SK-N-SH (cell line): ENCODE data around the gene LCORL. TPM values are rescaled to one million over a fixed set of nuclear protein-coding genes. Genes with fewer than 3 reads are reported as not detected.

Source experiments
- CTCF ChIA-PET: fragments of 300-600, 350-600 bp; formaldehyde crosslinking; extraction: SDS; loops from one replicate; lab custom pipeline; 2021; lab: Yijun Ruan, JAX
- POLR2A ChIA-PET: fragments of 350-600 bp; sonication (Branson Sonifier 250); formaldehyde crosslinking; extraction: SDS; loops from one replicate; lab custom pipeline; 2020; ENCODE audit warnings: antibody characterized with exemption, inconsistent platforms; lab: Yijun Ruan, JAX
- DNase-seq: peaks from one replicate; pipeline ENCODE4 v3.0.0; 2012
- H2AFZ ChIP-seq: fragments of 200-600 bp; sonication (generic); 2 replicates; pipeline ENCODE4 v1.8.1; 2016; ENCODE audit warnings: antibody characterized with exemption, mild to moderate bottlenecking, low read depth
- H3F3A ChIP-seq: fragments of 200-600 bp; sonication (generic); replicated peaks from 2 replicates; pipeline ENCODE3; 2016; ENCODE audit warnings: antibody characterized with exemption, mild to moderate bottlenecking; ENCODE audit not compliant: insufficient read depth
- H3K27ac ChIP-seq, 2 experiments: fragments of 200-500 bp in 1 of 2; fragments of 200-600 bp in 1 of 2; sonication (Bioruptor generic) in 1 of 2; sonication (generic), shearing (Covaris generic) in 1 of 2; 2 replicates each; pipeline versions ENCODE4 v1.5.1 to v1.6.1; 2014 to 2016; ENCODE audit warnings: low read depth in 2 of 2, inconsistent platforms in 1 of 2, low read length in 1 of 2, mild to moderate bottlenecking in 1 of 2, mixed read lengths in 1 of 2
- H3K27me3 ChIP-seq: fragments of 200-600 bp; sonication (generic), shearing (Covaris generic); 2 replicates; pipeline ENCODE4 v1.6.1; 2016; ENCODE audit warnings: mixed run types; ENCODE audit not compliant: insufficient read depth
- H3K36me3 ChIP-seq, 2 experiments: fragments of 200-500 bp in 1 of 2; fragments of 200-600 bp in 1 of 2; sonication (Bioruptor generic) in 1 of 2; sonication (generic) in 1 of 2; replicated peaks in 1 of 2; 2 replicates each; pipeline versions ENCODE3 to v1.5.1; 2014 to 2016; ENCODE audit warnings: low read length in 1 of 2, mild to moderate bottlenecking in 1 of 2; ENCODE audit not compliant: insufficient read depth in 2 of 2, control insufficient read depth in 1 of 2
- H3K4me1 ChIP-seq, 2 experiments: fragments of 200-500 bp in 1 of 2; fragments of 200-600 bp in 1 of 2; sonication (Bioruptor generic) in 1 of 2; sonication (generic), shearing (Covaris generic) in 1 of 2; 2 replicates each; pipeline versions ENCODE4 v1.5.1 to v1.6.1; 2014 to 2016; ENCODE audit warnings: low read depth in 1 of 2, low read length in 1 of 2, mixed run types in 1 of 2; ENCODE audit not compliant: insufficient read depth in 2 of 2, control insufficient read depth in 1 of 2
- H3K4me2 ChIP-seq: fragments of 200-600 bp; sonication (generic), shearing (Covaris generic); 2 replicates; pipeline ENCODE4 v1.6.1; 2017; ENCODE audit warnings: mixed run types
- H3K4me3 ChIP-seq, 2 experiments: fragments of 200-500 bp in 1 of 2; fragments of 200-600 bp in 1 of 2; sonication (Bioruptor generic) in 1 of 2; sonication (generic), shearing (Covaris generic) in 1 of 2; 2 replicates each; pipeline versions ENCODE4 v1.5.1 to v1.8.1; 2014 to 2016; ENCODE audit warnings: low read depth in 2 of 2, inconsistent platforms in 1 of 2, low read length in 1 of 2, mild to moderate bottlenecking in 1 of 2, mixed read lengths in 1 of 2, moderate library complexity in 1 of 2
- H3K79me2 ChIP-seq: fragments of 200-600 bp; sonication (generic); 2 replicates; pipeline ENCODE4 v1.8.1; 2017; ENCODE audit warnings: mild to moderate bottlenecking; ENCODE audit not compliant: insufficient read depth
- H3K9ac ChIP-seq: fragments of 200-600 bp; sonication (generic); 2 replicates; pipeline ENCODE4 v1.6.1; 2017; ENCODE audit warnings: mixed run types
- H3K9me2 ChIP-seq: fragments of 200-600 bp; sonication (generic); 2 replicates; pipeline ENCODE4 v1.6.1; 2017; ENCODE audit warnings: mixed run types
- H3K9me3 ChIP-seq: fragments of 200-600 bp; sonication (generic); 2 replicates; pipeline ENCODE4 v1.6.1; 2017; ENCODE audit warnings: mixed run types, mild to moderate bottlenecking, moderate library complexity
- H4K20me1 ChIP-seq: fragments of 200-600 bp; sonication (generic); 2 replicates; pipeline ENCODE4 v1.6.1; 2017; ENCODE audit warnings: mild to moderate bottlenecking, mixed run types; ENCODE audit not compliant: insufficient read depth
- EZH2phosphoT487 ChIP-seq: fragments of 200-600 bp; sonication (generic); IDR thresholded peaks from 2 replicates; pipeline ENCODE4 v1.6.1; 2017; ENCODE audit warnings: low read depth, mixed run types, mild to moderate bottlenecking, antibody characterized with exemption, moderate library complexity, borderline replicate concordance
- GABPA ChIP-seq: IDR thresholded peaks from 2 replicates; pipeline ENCODE4 v1.4.0; 2012; ENCODE audit warnings: low read depth, mild to moderate bottlenecking
- MXI1 ChIP-seq: IDR thresholded peaks from 2 replicates; pipeline ENCODE4 v1.6.1; 2012; ENCODE audit warnings: mild to moderate bottlenecking, low read depth, low read length, improper control_type of control experiment
- NRF1 ChIP-seq: IDR thresholded peaks from 2 replicates; pipeline ENCODE4 v1.6.1; 2012; ENCODE audit warnings: low read depth, mild to moderate bottlenecking, low read length
- POLR2AphosphoS5 ChIP-seq: IDR thresholded peaks from 2 replicates; pipeline ENCODE4 v1.6.1; 2012; ENCODE audit warnings: low read depth, low read length
- RFX5 ChIP-seq: IDR thresholded peaks from 2 replicates; pipeline ENCODE4 v1.6.1; 2012; ENCODE audit warnings: mild to moderate bottlenecking, improper control_type of control experiment, low read length
- SIN3A ChIP-seq: IDR thresholded peaks from 2 replicates; pipeline ENCODE4 v1.6.1; 2012; ENCODE audit warnings: low read depth, mild to moderate bottlenecking, low read length, moderate library complexity, borderline replicate concordance
- TAF1 ChIP-seq: IDR thresholded peaks from 2 replicates; pipeline ENCODE4 v1.6.1; 2012; ENCODE audit warnings: low read depth, mild to moderate bottlenecking, low read length, moderate library complexity, borderline replicate concordance
- TCF12 ChIP-seq: IDR thresholded peaks from 2 replicates; pipeline ENCODE4 v1.4.0; 2012
- WGBS: methylation state at CpG from one replicate; pipeline ENCODE4 v1.1.6; 2017; ENCODE audit warnings: low lambda C conversion rate; 5-methylcytosine and 5-hydroxymethylcytosine counted together
- polyA plus RNA-seq, 3 experiments: library from polyadenylated mRNA; depleted of rRNA; stranded (reverse); fragments of >200 nt; gene quantifications; 2 replicates each; pipeline ENCODE4 v1.2.3, GENCODE V29; 2012
- TF ChIP-seq, protein P1 (sequence below): IDR thresholded peaks from 2 replicates; pipeline ENCODE4 v1.4.0; 2012; ENCODE audit warnings: low read depth, borderline replicate concordance
- TF ChIP-seq, protein P2 (sequence below): IDR thresholded peaks from 2 replicates; pipeline ENCODE4 v1.4.0; 2012; ENCODE audit warnings: low read depth, borderline replicate concordance
- TF ChIP-seq, protein P3 (sequence below): fragments of 150-350 bp; IDR thresholded peaks from 2 replicates; pipeline ENCODE4 v1.6.1; 2017; ENCODE audit warnings: antibody characterized with exemption, low read length, low read depth, borderline replicate concordance

The LCORL gene
- polyA plus RNA-seq, 1 of the 3 experiments (the other 2 are of a cell fraction) = 1.9 TPM

DNA sequence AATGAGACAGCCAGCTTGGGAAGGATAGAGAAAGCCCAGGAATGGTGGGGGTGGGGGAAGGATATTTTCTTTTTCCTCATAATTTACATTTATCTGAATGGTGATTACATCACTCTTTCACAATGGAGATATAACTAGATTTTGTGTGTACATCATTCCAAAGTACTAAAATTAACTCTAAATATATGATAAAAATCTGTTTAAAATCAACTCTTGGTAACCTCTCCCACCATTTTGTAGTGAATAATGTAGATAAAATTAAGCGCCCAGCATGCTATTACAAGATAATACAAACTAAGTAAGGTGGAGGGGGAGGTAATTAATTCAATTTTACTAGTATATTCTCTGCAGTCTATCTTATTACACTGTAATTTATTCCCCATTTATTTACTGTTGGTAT lies 131.9 kb downstream of the LCORL start (continued):
- TF ChIP-seq, protein P1, sequence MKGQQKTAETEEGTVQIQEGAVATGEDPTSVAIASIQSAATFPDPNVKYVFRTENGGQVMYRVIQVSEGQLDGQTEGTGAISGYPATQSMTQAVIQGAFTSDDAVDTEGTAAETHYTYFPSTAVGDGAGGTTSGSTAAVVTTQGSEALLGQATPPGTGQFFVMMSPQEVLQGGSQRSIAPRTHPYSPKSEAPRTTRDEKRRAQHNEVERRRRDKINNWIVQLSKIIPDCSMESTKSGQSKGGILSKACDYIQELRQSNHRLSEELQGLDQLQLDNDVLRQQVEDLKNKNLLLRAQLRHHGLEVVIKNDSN = no peak
- no peak for TF ChIP-seq GABPA
- no peak for TF ChIP-seq POLR2AphosphoS5
- TF ChIP-seq SIN3A = no peak
- no peak for TF ChIP-seq MXI1
- TF ChIP-seq, all 33 proteins: peak for 0

DNA sequence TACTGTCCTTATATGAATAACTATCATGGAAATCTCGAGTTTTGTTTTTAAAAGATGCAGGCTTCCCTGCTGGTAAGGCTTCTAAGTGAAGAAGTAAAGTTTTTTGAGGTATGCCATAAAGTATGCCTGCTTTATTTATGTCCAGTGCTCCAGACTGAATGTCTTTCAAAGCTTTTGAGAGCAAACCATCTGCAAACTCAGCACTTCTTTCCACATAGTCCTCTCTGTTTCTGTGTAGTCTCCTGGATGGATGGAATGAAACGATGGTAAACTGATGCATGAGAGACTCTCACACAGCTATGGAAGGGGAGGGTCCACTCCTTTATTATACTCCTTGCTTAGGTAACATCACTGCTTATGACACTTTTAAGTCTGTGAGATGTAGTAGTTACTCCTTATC lies 137.0 kb downstream of the LCORL start:
- TF ChIP-seq TAF1 = no peak
- no peak for TF ChIP-seq TCF12
- no peak for TF ChIP-seq RFX5
- no peak for TF ChIP-seq EZH2phosphoT487
- no peak for TF ChIP-seq NRF1
- TF ChIP-seq, protein P2, sequence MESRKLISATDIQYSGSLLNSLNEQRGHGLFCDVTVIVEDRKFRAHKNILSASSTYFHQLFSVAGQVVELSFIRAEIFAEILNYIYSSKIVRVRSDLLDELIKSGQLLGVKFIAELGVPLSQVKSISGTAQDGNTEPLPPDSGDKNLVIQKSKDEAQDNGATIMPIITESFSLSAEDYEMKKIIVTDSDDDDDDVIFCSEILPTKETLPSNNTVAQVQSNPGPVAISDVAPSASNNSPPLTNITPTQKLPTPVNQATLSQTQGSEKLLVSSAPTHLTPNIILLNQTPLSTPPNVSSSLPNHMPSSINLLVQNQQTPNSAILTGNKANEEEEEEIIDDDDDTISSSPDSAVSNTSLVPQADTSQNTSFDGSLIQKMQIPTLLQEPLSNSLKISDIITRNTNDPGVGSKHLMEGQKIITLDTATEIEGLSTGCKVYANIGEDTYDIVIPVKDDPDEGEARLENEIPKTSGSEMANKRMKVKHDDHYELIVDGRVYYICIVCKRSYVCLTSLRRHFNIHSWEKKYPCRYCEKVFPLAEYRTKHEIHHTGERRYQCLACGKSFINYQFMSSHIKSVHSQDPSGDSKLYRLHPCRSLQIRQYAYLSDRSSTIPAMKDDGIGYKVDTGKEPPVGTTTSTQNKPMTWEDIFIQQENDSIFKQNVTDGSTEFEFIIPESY = no peak
- TF ChIP-seq, protein P1 = no peak
- TF ChIP-seq, protein P3, sequence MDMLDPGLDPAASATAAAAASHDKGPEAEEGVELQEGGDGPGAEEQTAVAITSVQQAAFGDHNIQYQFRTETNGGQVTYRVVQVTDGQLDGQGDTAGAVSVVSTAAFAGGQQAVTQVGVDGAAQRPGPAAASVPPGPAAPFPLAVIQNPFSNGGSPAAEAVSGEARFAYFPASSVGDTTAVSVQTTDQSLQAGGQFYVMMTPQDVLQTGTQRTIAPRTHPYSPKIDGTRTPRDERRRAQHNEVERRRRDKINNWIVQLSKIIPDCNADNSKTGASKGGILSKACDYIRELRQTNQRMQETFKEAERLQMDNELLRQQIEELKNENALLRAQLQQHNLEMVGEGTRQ = no peak
- no peak for TF ChIP-seq SIN3A
- TF ChIP-seq POLR2AphosphoS5 = no peak
- TF ChIP-seq GABPA = no peak
- peak overlapping the region; percentile 24; the same call in 1 of the 2 replicates for H3K4me2 ChIP-seq
- 82% methylated on average over 2 of the region's 2 CpGs for WGBS
- H3K4me3 ChIP-seq = no peak overlapping the region
- no peak overlapping the region for H3K9ac ChIP-seq
- ChIA-PET CTCF (no interaction called here), POLR2A (no interaction called here)
- H3K79me2 ChIP-seq = no peaks in the 10 kb centered on the region
- no peaks in the 10 kb centered on the region for H4K20me1 ChIP-seq
- H3F3A ChIP-seq = no peaks in the 10 kb centered on the region
- H3K9me2 ChIP-seq = no peaks in the 10 kb centered on the region
- H2AFZ ChIP-seq = no peak overlapping the region
- H3K27me3 ChIP-seq = no peaks in the 10 kb centered on the region
- no peaks in the 10 kb centered on the region; a peak in 1 of 4 replicates for H3K4me1 ChIP-seq
- H3K9me3 ChIP-seq = no peaks in the 10 kb centered on the region
- no peak for DNase-seq
- H3K36me3 ChIP-seq = peaks cover 6% of the 10 kb centered on the region in 2 experiments
- H3K27ac ChIP-seq = peak overlapping the region; percentile 28 to 30; a peak in 3 of 4 replicates
